IMR-90 (cell line): ENCODE data around the gene QSOX2. TPM values are rescaled to one million over a fixed set of nuclear protein-coding genes. Genes with fewer than 3 reads are reported as not detected.

Experiments used
- ATAC-seq: fragments of 200-7000 bp; cut with Tn5 transposase; 2 replicates; pipeline ENCODE4 v1.9.1; 2020; ENCODE audit warnings: low read depth, mild to moderate bottlenecking, moderate library complexity
- BruUV-seq: library from RNA; stranded (reverse); fragments of 400-500 nt; replicated peaks from 2 replicates; lab custom pipeline; 2021; lab: Mats Ljungman, UMichigan
- CTCF ChIA-PET: fragments of 300-600 bp; formaldehyde crosslinking; extraction: SDS; loops from one replicate; lab custom pipeline; 2021; ENCODE audit warnings: antibody characterized with exemption; lab: Yijun Ruan, JAX
- POLR2A ChIA-PET: fragments of 300-600 bp; sonication (Branson Sonifier 250); formaldehyde crosslinking; loops from one replicate; lab custom pipeline; 2022; ENCODE audit warnings: antibody characterized with exemption; ENCODE audit not compliant: unreplicated experiment; lab: Charles Lee
- DNase-seq: peaks from one replicate; pipeline ENCODE4 v3.0.0; 2013
- H2AFZ ChIP-seq: replicated peaks from 2 replicates; pipeline ENCODE3; 2013; ENCODE audit warnings: low read length, mild to moderate bottlenecking; ENCODE audit not compliant: poor library complexity
- H2AK5ac ChIP-seq: 2 replicates; pipeline ENCODE4 v1.6.1; 2013; ENCODE audit warnings: low read depth, low read length, inconsistent platforms
- H2AK9ac ChIP-seq: replicated peaks from 2 replicates; pipeline ENCODE3; 2013; ENCODE audit warnings: mild to moderate bottlenecking, low read depth, low read length, moderate library complexity; ENCODE audit not compliant: poor library complexity
- H2BK120ac ChIP-seq: 2 replicates; pipeline ENCODE4 v1.6.1; 2013; ENCODE audit warnings: low read depth, low read length, inconsistent platforms
- H2BK15ac ChIP-seq: 3 replicates; pipeline ENCODE4 v1.6.1; 2013; ENCODE audit warnings: low read depth, low read length, inconsistent platforms
- H2BK20ac ChIP-seq: 2 replicates; pipeline ENCODE4 v1.6.1; 2013; ENCODE audit warnings: low read depth, mild to moderate bottlenecking, inconsistent platforms, low read length, moderate library complexity
- H2BK5ac ChIP-seq: 2 replicates; pipeline ENCODE4 v1.6.1; 2013; ENCODE audit warnings: mild to moderate bottlenecking, low read depth, low read length, inconsistent platforms; ENCODE audit not compliant: poor library complexity, severe bottlenecking
- H3K14ac ChIP-seq: replicated peaks from 2 replicates; pipeline ENCODE4 v1.6.1; 2013; ENCODE audit warnings: low read depth, low read length, inconsistent platforms
- H3K18ac ChIP-seq: 2 replicates; pipeline ENCODE4 v1.6.1; 2013; ENCODE audit warnings: low read depth, low read length, control low read depth
- H3K23ac ChIP-seq: 2 replicates; pipeline ENCODE4 v1.6.1; 2013; ENCODE audit warnings: low read depth, low read length, inconsistent platforms
- H3K27ac ChIP-seq: 2 replicates; pipeline ENCODE4 v1.5.1; 2013; ENCODE audit warnings: mild to moderate bottlenecking, control low read depth, low read length; ENCODE audit not compliant: insufficient read depth
- H3K27me3 ChIP-seq: 2 replicates; pipeline ENCODE4 v1.6.1; 2013; ENCODE audit warnings: low read length; ENCODE audit not compliant: control insufficient read depth, insufficient read depth
- H3K36me3 ChIP-seq: 2 replicates; pipeline ENCODE4 v1.6.1; 2013; ENCODE audit warnings: low read length, mixed read lengths; ENCODE audit not compliant: control insufficient read depth, insufficient read depth
- H3K4ac ChIP-seq: 2 replicates; pipeline ENCODE4 v1.6.1; 2013; ENCODE audit warnings: low read depth, low read length, inconsistent platforms
- H3K4me1 ChIP-seq: 2 replicates; pipeline ENCODE4 v1.6.1; 2013; ENCODE audit warnings: low read length, mixed read lengths; ENCODE audit not compliant: control insufficient read depth, insufficient read depth
- H3K4me2 ChIP-seq: 2 replicates; pipeline ENCODE4 v1.6.1; 2013; ENCODE audit warnings: low read depth, mild to moderate bottlenecking, control low read depth, low read length, moderate library complexity
- H3K4me3 ChIP-seq: 2 replicates; pipeline ENCODE4 v1.5.1; 2013; ENCODE audit warnings: low read depth, mild to moderate bottlenecking, control low read depth, low read length, moderate library complexity; ENCODE audit not compliant: insufficient read depth
- H3K56ac ChIP-seq: 2 replicates; pipeline ENCODE4 v1.6.1; 2013; ENCODE audit warnings: low read length, inconsistent platforms; ENCODE audit not compliant: insufficient read depth; ENCODE audit errors: extremely low read depth
- H3K79me1 ChIP-seq, 2 experiments: 2 replicates each; pipeline ENCODE4 v1.6.1; 2013; ENCODE audit warnings: low read length in 2 of 2, inconsistent platforms in 1 of 2, low read depth in 1 of 2
- H3K9ac ChIP-seq: 2 replicates; pipeline ENCODE4 v1.6.1; 2013; ENCODE audit warnings: low read depth, low read length, control low read depth
- H3K9me1 ChIP-seq: 2 replicates; pipeline ENCODE4 v1.6.1; 2013; ENCODE audit warnings: low read length, inconsistent platforms; ENCODE audit not compliant: insufficient read depth
- H3K9me3 ChIP-seq: 2 replicates; pipeline ENCODE4 v1.6.1; 2013; ENCODE audit warnings: low read length; ENCODE audit not compliant: control insufficient read depth, insufficient read depth
- H4K20me1 ChIP-seq: 2 replicates; pipeline ENCODE4 v1.6.1; 2013; ENCODE audit warnings: low read length, inconsistent platforms; ENCODE audit not compliant: insufficient read depth
- H4K5ac ChIP-seq: 2 replicates; pipeline ENCODE4 v1.6.1; 2013; ENCODE audit warnings: mild to moderate bottlenecking, low read depth, low read length, control low read depth
- H4K8ac ChIP-seq, 2 experiments: 2 replicates each; pipeline ENCODE4 v1.6.1; 2013; ENCODE audit warnings: low read depth in 2 of 2, low read length in 2 of 2, control low read depth in 1 of 2, inconsistent platforms in 1 of 2
- H4K91ac ChIP-seq: 2 replicates; pipeline ENCODE4 v1.6.1; 2013; ENCODE audit warnings: low read depth, low read length, inconsistent platforms; ENCODE audit not compliant: insufficient read depth
- BHLHE40 ChIP-seq: fragments of 150-350 bp; IDR thresholded peaks from 2 replicates; pipeline ENCODE4 v1.6.1; 2016; ENCODE audit warnings: mild to moderate bottlenecking, low read depth, low read length
- CHD1 ChIP-seq: IDR thresholded peaks from 2 replicates; pipeline ENCODE4 v1.6.1; 2012; ENCODE audit warnings: low read depth, low read length, improper control_type of control experiment
- FOS ChIP-seq: fragments of 150-350 bp; IDR thresholded peaks from 2 replicates; pipeline ENCODE4 v1.6.1; 2016; ENCODE audit warnings: low read depth, low read length
- MAZ ChIP-seq: IDR thresholded peaks from 2 replicates; pipeline ENCODE4 v1.6.1; 2012; ENCODE audit warnings: low read depth, mild to moderate bottlenecking, low read length, improper control_type of control experiment, moderate library complexity, borderline replicate concordance
- POLR2A ChIP-seq: IDR thresholded peaks from 2 replicates; pipeline ENCODE4 v1.6.1; 2012; ENCODE audit warnings: mild to moderate bottlenecking, low read depth, low read length
- RAD21 ChIP-seq: IDR thresholded peaks from 2 replicates; pipeline ENCODE4 v1.6.1; 2012; ENCODE audit warnings: low read length, improper control_type of control experiment
- RCOR1 ChIP-seq: IDR thresholded peaks from 2 replicates; pipeline ENCODE4 v1.6.1; 2012; ENCODE audit warnings: mild to moderate bottlenecking, low read length, improper control_type of control experiment; ENCODE audit not compliant: insufficient replicate concordance
- RFX5 ChIP-seq: IDR thresholded peaks from 2 replicates; pipeline ENCODE4 v1.8.0; 2012; ENCODE audit warnings: low read depth, mild to moderate bottlenecking, low read length, moderate library complexity
- USF2 ChIP-seq: fragments of 150-350 bp; IDR thresholded peaks from 2 replicates; pipeline ENCODE4 v1.6.1; 2017; ENCODE audit warnings: mild to moderate bottlenecking, antibody characterized with exemption, low read length, low read depth
- WGBS, 2 experiments: methylation state at CpG; one replicate each; pipeline versions ENCODE4 v1.1.5 to v1.1.7; 2013; ENCODE audit warnings: missing lambda C conversion rate in 2 of 2; ENCODE audit not compliant: insufficient read length in 1 of 2; ENCODE audit errors: extremely low coverage in 2 of 2; 5-methylcytosine and 5-hydroxymethylcytosine counted together
- dilution Hi-C: fragments of 300-500 bp; cut with HindIII; formaldehyde crosslinking; loops from one replicate; pipeline ENCODE4 v1.14.3; 2018; ENCODE audit warnings: low sequenced_read_pairs; ENCODE audit not compliant: unreplicated experiment
- in situ Hi-C: fragments of 300-500 bp; cut with MboI; formaldehyde crosslinking; loops from 3 replicates; pipeline ENCODE4 v1.14.3; 2019; ENCODE audit warnings: low sequenced_read_pairs, inconsistent platforms, mixed read lengths
- intact Hi-C: fragments of 100-400 bp; cut with micrococcal nuclease; formaldehyde crosslinking; loops from 2 replicates; pipeline ENCODE4 v1.10.0; 2022
- polyA plus RNA-seq, 3 experiments: library from polyadenylated mRNA; depleted of rRNA; stranded (reverse); fragments of >200 nt; gene quantifications; 2 replicates each; pipeline ENCODE4 v1.2.3, GENCODE V29; 2012; ENCODE audit warnings: low replicate concordance in 1 of 3
- total RNA-seq: library from RNA; depleted of rRNA; stranded (reverse); fragments of >200 nt; gene quantifications from 2 replicates; pipeline ENCODE4 v1.2.3, GENCODE V29; 2012

The QSOX2 gene
- total and polyA plus RNA-seq, 2 of the 4 experiments (the other 2 are of a cell fraction), result 5.9 to 12.9 TPM

GRCh38 chr9:136277746-136278145 lies 32.1 kb upstream of the QSOX2 start:
- no peaks in the 10 kb centered on the region for H3K36me3 ChIP-seq
- no peak overlapping the region for H4K5ac ChIP-seq
- H2BK5ac ChIP-seq, result no peak overlapping the region
- no peak overlapping the region for H2AK5ac ChIP-seq
- no peak for DNase-seq
- ChIA-PET POLR2A (no interaction called here), CTCF (no interaction called here)
- H3K56ac ChIP-seq, result no peak overlapping the region
- no peak overlapping the region for H4K91ac ChIP-seq
- H3K4me2 ChIP-seq, result no peak overlapping the region
- intact Hi-C loops (no loop called here), in situ Hi-C loops (loop anchor here (10.0 kb wide), 1 partner anchor 113 kb away; no protein-coding TSS in a partner anchor), dilution Hi-C loops (no loop called here)
- no peak overlapping the region for H2BK15ac ChIP-seq
- 91% methylated on average over 6 of the region's 14 CpGs; no CpG with 5 or more reads in 1 of the 2 experiments for WGBS, 2 experiments
- H4K8ac ChIP-seq, result no peak overlapping the region
- peaks cover 4% of the 10 kb centered on the region for H3K9me3 ChIP-seq
- H3K79me1 ChIP-seq, result no peaks in the 10 kb centered on the region
- no peak overlapping the region for H2AK9ac ChIP-seq
- H3K4ac ChIP-seq, result no peak overlapping the region
- H3K9me1 ChIP-seq, result no peaks in the 10 kb centered on the region
- H3K4me1 ChIP-seq, result no peaks in the 10 kb centered on the region
- H3K27ac ChIP-seq, result no peak overlapping the region
- no peaks in the 10 kb centered on the region for H4K20me1 ChIP-seq
- TF ChIP-seq POLR2A, result no peak
- TF ChIP-seq FOS, result no peak
- no peak for TF ChIP-seq BHLHE40
- TF ChIP-seq USF2, result no peak
- no peak for TF ChIP-seq RAD21
- TF ChIP-seq RCOR1, result no peak
- TF ChIP-seq MAZ, result no peak
- TF ChIP-seq RFX5, result no peak
- no peak for TF ChIP-seq CHD1
- no peak overlapping the region for H2BK20ac ChIP-seq
- H2AFZ ChIP-seq, result no peak overlapping the region
- no TSS peak for BruUV-seq
- no peak overlapping the region for H3K4me3 ChIP-seq
- no peak overlapping the region for H3K23ac ChIP-seq
- peaks cover 57% of the 10 kb centered on the region for H3K27me3 ChIP-seq
- no peak for ATAC-seq
- no peak overlapping the region for H3K9ac ChIP-seq
- no peak overlapping the region for H3K18ac ChIP-seq
- no peak overlapping the region for H2BK120ac ChIP-seq
- H3K14ac ChIP-seq, result no peak overlapping the region
